Activated CD8-positive, alpha-beta memory T cell treated with anti-CD3 and anti-CD28 coated beads, Interleukin-2, amount 50 U/mL, for 1 hour (primary cell): ENCODE results near the gene FTMT.
"Not testable (repeated sequence)": the region's sequence is repeated elsewhere in the genome, so short reads cannot be mapped to it uniquely, and the experiment has no call there.

Experiments used
- DNase-seq: peaks from one replicate; pipeline ENCODE4 v3.0.0-alpha.2; 2020; ENCODE audit errors: extremely low read depth

FTMT gene

DNA sequence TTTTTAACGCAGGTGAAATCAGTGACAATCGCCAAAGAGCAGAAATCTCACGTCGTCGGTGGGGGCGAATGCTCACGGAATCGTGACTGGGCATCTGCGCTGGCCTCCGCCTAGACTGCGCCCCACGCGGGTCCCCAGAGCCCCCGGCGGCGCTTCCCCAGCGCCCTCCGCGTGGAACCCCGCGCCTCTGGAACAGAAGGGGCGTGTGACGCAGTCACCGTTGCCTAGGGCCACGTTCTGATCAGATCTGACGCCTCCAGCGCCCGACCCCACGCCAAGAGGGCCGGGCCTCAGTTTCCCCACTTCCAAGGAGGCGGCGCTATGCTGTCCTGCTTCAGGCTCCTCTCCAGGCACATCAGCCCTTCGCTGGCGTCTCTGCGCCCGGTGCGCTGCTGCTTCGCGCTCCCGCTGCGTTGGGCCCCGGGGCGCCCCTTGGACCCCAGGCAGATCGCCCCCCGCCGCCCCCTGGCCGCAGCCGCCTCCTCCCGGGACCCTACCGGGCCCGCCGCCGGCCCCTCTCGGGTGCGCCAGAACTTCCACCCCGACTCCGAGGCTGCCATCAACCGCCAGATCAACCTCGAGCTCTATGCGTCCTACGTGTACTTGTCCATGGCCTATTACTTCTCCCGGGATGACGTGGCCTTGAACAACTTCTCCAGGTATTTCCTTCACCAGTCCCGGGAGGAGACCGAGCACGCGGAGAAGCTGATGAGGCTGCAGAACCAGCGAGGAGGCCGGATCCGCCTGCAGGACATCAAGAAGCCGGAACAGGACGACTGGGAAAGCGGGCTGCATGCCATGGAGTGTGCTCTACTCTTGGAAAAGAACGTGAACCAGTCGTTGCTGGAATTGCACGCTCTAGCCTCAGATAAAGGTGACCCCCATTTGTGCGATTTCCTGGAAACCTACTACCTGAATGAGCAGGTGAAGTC lies at the start of gene FTMT:
TSS of gene FTMT (plus strand) at position 240 of the 932 bp plus-strand sequence. CDS start at position 322, 82 bp downstream.
- DNase-seq = no peak

DNA sequence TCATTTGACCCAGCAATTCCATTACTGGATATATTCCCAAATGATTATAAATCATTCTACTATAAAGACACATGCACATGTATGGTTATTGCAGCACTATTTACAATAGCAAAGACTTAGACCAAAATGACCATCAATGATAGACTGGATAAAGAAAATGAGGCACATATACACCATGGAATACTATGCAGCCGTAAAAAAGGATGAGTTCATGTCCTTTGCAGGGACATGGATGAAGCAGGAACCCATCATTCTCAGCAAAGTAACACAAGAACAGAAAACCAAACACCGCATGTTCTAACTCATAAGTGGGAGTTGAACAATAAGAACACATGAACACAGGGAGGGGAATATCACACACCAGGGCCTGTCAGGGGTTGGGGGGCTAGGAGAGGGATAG lies 46.4 kb upstream of the FTMT start:
- DNase-seq = not testable (repeated sequence)

DNA sequence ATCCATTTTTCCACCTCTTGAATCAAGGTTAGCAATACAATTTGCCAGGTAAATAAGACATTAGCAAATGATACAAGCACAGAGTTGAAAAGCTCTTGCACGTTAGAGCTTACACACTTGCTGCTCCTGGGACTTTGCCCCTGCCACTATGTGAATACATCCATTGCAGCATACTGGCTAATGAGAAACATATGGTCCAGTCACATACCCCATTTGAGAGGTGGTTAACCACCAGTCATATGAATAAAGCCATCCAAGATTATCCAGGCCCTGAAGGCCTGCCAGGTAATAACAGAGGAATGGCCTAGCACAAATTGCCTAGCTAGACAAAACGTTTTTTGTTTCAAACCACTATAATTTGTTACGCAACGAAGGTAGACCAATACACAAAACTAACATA lies 45.8 kb upstream of the FTMT start:
- no peak for DNase-seq

GRCh38 chr5:121816164-121816563 lies 35.5 kb upstream of the FTMT start:
- no peak for DNase-seq

DNA sequence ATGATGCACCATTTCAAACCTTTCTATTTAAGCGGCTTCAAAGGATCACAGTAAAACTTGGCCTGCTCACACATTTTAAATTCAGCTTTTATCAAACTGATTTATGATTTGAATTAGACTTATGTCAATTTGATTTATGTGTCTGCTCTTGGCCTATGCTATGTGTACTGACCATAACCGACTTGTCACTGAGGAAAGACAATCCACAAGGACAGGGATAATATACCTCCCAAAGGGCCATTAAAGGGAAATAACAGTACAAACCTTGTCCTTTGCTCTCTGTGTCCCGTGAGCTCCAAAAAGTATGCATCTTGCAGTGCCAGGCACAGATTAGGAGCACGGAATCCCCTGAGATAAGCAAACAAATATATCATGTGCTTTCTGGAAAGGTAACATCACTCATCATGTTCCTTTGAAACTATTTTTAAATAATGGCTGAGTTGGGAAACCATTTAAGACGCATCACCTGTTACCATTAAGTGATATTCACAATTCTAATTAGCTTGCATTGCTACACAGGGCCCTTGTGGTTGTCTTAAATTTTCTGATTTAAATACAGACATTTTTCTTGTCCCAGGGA lies 31.9 kb upstream of the FTMT start:
- no peak for DNase-seq

GRCh38 chr5:121833617-121834016 lies 18.1 kb upstream of the FTMT start:
- no peak for DNase-seq

DNA sequence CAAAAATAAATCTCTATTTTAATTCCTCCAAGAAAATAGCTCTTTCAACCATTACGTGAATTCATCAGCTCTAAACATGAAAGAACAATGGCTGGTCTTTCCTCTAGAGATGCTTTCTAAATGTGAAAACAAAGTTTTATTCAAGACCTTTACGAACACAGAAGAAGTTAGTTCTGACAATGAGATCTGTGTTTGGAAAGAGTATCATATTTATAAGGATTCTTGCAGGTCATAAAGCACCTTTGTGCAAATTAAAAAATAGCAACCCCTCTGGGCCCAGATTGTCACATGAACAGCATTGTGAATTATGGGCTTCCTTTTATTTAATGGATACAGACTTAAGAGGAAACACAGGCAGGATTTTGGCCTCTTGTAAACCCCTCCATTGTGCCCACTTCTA lies 17.7 kb upstream of the FTMT start:
- DNase-seq = no peak

DNA sequence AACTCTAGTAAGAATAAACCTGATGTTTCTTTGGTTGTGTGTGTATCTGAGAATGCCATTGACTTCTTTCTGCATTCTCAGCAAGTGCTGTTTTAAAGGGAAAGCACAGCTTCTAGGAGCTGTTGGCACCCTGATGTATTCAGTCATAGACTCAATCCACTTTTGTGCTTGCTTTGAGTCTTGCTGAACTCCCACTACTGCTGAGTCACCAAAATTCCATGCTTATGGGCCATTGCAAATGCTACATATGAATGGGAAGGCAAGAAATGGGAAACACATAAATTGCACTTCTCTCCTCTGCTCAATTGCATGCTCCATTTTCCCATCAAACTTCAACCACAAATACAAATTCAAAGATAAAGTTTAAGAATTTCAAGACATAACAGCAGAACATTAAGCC lies 9.8 kb upstream of the FTMT start:
- no peak for DNase-seq

GRCh38 chr5:121850272-121850671 lies 1.4 kb upstream of the FTMT start:
- no peak for DNase-seq

DNA sequence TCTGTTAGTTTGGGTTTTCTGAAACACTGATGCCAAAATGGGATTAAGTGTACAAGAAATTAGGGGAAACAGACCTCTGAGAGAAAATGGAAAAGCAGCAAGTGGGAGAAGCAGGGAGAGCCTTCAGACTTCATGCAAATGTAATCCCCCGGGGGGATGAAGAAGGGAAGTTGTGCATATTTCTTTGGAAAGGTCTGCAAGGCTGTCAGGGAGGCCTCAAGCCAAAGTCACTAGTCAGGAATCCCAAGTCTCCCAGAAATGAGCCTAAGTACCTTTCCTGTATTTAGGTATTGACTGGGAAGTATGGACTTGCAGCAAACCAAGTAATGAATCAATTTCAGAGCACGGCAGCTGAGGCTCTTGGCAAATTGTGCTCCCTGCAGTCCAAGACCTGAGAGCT lies 2.2 kb downstream of the FTMT start:
- no peak for DNase-seq

GRCh38 chr5:121862801-121863200 lies 11.1 kb downstream of the FTMT start:
- DNase-seq = no peak

- DNase-seq = no peak
These were observed 12.1 kb downstream of the FTMT start for GRCh38 chr5:121863753-121864285.

GRCh38 chr5:121867403-121867802 lies 15.7 kb downstream of the FTMT start:
- DNase-seq = no peak

DNA sequence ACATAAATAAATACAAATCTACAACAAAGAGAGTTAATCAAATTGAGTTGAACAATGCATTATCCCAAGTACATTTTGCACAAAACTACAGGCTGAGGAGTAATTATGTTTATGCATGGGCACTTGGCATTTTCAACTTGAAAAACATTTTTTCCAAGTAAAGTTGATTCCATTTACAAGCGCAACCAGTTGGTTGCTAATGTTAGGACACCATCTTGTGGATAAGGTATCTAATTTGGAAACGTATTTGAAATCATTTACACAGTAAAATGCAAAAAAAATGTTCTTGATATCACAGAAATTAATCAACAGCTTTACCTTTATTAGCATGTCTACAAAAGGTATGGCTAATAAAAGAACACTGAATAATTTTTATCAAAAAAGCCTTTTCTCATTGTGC lies 18.8 kb downstream of the FTMT start:
- no peak for DNase-seq

DNA sequence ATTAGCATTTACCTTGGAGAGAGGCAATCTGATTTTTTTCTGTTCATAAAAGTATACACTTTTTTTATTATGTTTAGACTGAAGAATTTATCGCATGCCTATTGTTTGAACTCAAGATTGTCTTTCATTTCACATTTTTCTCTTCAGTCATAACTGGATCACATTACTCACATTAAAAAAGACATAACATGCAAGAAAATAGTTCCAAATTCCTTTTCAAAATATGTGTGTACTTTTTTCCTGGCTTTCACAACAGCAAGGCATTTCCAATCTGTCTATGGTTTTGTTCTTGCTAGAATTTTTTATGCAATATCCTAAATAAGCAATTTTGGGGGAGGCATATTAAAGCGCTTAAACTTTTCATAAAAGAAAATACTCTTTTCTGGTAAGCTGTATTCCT lies 21.2 kb downstream of the FTMT start:
- DNase-seq = no peak

GRCh38 chr5:121873409-121873808 lies 21.7 kb downstream of the FTMT start:
- no peak for DNase-seq

DNA sequence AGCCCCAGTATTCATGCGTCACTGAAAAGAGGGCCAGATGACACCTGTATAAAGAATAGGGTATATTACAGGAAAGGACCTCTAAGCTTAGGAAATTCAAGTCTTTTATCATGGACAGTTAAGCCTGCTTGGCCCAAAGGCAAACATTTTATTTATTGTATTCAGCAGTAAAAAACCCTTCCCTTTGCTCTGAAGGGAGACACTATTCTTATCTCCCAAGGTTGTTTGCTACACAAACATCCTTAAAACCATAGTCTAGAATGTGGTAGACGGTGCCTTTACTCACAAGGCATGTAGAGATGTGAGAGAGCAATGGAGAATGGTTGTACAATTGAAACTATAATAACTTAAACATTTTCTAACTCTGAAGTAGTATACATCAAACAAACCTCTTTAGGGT lies 33.9 kb downstream of the FTMT start:
- DNase-seq = no peak

- DNase-seq = no peak
These were observed 36.0 kb downstream of the FTMT start for GRCh38 chr5:121887727-121888126.

- DNase-seq = no peak
These were observed 38.7 kb downstream of the FTMT start for GRCh38 chr5:121890297-121890858.

DNA sequence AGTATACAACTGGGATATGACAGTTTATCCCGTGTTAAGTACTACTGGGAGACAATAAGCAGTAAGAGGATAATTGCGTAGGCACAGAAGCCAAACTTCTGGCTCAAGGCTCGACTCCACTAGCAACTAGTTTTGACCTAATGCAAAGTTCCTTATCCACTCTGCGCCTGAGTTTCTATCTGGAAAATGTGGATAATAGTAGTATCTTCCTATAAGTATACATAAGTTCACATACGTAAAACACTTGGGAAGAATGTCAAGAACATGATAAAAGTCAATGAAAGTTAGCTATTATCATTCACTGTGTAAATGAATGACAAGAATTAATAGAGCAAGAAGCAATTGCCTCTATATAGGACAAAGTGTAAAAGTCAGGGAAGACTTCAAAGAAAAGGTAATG lies 45.7 kb downstream of the FTMT start:
- no peak for DNase-seq

GRCh38 chr5:121899346-121899745 lies 47.7 kb downstream of the FTMT start:
- DNase-seq = no peak
